Kidney epithelial cell (primary cell): Measurements from ENCODE around the gene C4BPA. TPM values are rescaled to one million over a fixed set of nuclear protein-coding genes. Genes with fewer than 3 reads are reported as not detected.

Experiments
- DNase-seq: peaks from one replicate; pipeline ENCODE4 v3.0.0-alpha.2; 2010; ENCODE audit warnings: low read depth
- H3K27me3 ChIP-seq: 2 replicates; pipeline ENCODE4 v1.6.0; 2011; ENCODE audit warnings: low read length; ENCODE audit not compliant: control insufficient read depth, insufficient read depth
- H3K36me3 ChIP-seq: 2 replicates; pipeline ENCODE4 v1.5.1; 2011; ENCODE audit warnings: low read length; ENCODE audit not compliant: control insufficient read depth, insufficient read depth
- H3K4me3 ChIP-seq: 2 replicates; pipeline ENCODE4 v1.5.1; 2011; ENCODE audit warnings: low read depth, mild to moderate bottlenecking, control low read depth, low read length
- total RNA-seq: library from RNA; depleted of rRNA; stranded (reverse); fragments of >200 nt; gene quantifications from 2 replicates; pipeline ENCODE4 v1.2.3, GENCODE V29; 2015
- TF ChIP-seq, protein P1 (sequence below): IDR thresholded peaks from 2 replicates; pipeline ENCODE4 v1.5.1; 2011; ENCODE audit warnings: mild to moderate bottlenecking, moderate library complexity, low read length, control low read depth, inconsistent platforms; ENCODE audit not compliant: insufficient read depth, poor library complexity, severe bottlenecking

C4BPA gene
- total RNA-seq, 1 donor from 2014 or later = not detected

DNA sequence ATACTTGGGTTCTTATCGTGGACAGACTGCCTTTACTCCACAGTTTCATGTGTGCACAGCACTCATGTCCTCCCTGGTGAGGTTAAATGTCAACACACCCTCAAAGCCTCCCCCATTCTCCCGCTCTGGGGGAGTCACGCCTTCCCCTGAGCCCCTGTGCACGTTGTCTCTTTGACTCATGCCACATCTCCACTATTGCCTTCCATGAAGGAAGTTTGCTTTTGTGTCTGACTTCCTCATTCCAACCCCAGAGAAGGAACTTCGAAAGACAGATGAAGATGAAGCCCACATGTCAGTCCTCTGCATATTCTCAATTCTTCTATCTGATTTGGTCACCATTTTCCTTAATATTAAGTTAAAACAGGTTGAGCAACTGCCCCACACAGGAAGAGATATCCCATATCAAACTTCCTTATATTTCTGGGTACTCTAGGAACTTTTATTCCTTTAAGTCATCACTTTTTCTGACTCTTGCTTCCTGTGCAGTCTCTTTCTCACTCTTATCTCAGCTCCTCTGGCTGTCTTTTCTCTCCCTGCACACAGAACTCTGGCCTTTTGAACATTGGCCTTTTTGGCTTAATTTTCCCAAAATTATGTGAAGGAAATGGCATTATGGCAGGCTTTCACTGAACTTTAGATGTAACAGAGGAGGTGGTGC is 41.5 kb downstream of the C4BPA start:
- Histone ChIP-seq H3K36me3 (no peaks in the 10 kb centered on the region), H3K27me3 (no peaks in the 10 kb centered on the region), H3K4me3 (no peak overlapping the region)
- DNase-seq = no peak
- TF ChIP-seq, protein P1, sequence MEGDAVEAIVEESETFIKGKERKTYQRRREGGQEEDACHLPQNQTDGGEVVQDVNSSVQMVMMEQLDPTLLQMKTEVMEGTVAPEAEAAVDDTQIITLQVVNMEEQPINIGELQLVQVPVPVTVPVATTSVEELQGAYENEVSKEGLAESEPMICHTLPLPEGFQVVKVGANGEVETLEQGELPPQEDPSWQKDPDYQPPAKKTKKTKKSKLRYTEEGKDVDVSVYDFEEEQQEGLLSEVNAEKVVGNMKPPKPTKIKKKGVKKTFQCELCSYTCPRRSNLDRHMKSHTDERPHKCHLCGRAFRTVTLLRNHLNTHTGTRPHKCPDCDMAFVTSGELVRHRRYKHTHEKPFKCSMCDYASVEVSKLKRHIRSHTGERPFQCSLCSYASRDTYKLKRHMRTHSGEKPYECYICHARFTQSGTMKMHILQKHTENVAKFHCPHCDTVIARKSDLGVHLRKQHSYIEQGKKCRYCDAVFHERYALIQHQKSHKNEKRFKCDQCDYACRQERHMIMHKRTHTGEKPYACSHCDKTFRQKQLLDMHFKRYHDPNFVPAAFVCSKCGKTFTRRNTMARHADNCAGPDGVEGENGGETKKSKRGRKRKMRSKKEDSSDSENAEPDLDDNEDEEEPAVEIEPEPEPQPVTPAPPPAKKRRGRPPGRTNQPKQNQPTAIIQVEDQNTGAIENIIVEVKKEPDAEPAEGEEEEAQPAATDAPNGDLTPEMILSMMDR = no peak

DNA sequence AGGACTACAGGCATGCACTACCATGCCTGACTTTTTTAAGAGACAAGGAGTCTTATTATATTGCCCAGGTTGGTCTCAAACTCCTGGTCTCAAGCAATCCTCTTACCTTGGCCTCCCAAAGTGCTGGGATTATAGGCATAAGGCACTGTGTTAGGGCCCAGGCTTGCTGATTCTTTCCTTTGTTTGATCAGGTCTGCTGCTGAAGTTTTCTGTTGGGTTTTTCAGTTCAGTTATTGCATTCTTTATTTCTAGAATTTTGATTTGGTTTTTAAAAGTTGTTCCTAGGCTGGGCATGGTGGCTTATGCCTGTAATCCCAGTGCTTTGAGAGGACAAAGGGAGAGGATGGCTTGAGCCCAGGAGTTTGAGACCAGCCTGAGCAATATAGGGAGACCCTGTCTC is 47.9 kb downstream of the C4BPA start:
- Histone ChIP-seq H3K4me3 (no peak overlapping the region), H3K27me3 (no peaks in the 10 kb centered on the region), H3K36me3 (no peaks in the 10 kb centered on the region)
- no peak for DNase-seq
- TF ChIP-seq, protein P1 = no peak

DNA sequence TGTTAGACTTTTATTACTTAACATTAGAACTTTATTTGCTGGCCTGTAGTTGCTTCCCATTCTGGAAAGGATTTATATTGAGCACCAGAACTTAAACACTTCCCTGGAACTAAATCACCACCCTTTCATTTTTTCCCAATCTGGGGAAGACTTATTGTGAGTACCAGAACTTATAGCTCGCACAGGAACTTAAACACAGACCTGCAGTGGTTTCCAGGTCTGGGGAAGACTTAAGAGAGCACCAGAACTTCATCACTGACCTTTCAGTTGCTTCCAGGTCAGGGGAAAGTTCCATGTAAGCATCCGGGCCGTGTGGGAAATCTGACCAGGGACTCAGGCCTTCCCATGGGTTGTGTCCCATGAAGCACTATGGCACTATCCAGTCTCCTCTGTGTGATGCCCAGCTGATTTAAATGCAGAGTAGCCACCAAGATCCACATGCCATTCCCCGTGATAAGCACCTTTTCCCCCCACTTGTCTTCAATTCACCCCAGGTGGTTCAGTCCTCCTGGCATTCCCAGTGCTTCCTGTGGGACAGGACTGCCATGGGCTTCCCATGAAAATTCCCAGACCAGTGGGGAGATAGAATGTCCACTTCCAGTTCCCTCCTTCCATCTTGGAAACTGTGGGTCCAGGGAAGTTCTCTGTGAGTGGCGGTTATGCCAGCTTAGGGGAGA is 48.9 kb downstream of the C4BPA start:
- H3K36me3 ChIP-seq = no peaks in the 10 kb centered on the region
- no peaks in the 10 kb centered on the region for H3K27me3 ChIP-seq
- no peak overlapping the region for H3K4me3 ChIP-seq

DNA sequence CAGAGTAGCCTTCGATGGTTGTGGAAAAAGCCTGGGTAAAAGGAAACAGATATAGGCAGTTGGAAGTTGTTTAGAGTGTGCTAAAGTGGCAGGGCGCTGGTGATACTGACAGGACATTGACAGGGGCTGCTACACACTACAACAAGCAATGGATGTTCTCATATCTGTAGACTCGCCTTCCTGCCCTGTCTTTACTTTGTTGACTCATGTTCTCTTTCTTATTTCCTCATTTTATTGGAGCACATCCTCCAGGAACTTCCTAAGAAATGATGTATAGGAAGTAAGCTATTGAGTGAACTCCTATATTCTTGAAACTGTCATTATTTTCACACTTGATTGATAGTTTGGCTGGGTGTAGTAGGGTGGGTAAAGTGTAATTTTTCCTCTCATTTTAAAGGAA is 51.0 kb downstream of the C4BPA start:
- H3K36me3 ChIP-seq = no peaks in the 10 kb centered on the region
- DNase-seq = no peak
- no peaks in the 10 kb centered on the region for H3K27me3 ChIP-seq
- no peak overlapping the region for H3K4me3 ChIP-seq
- TF ChIP-seq, protein P1 = no peak

More for the DNA sequence above, 48.9 kb downstream of the C4BPA start:
- TF ChIP-seq, protein P1 = no peak
- DNase-seq = no peak

DNA sequence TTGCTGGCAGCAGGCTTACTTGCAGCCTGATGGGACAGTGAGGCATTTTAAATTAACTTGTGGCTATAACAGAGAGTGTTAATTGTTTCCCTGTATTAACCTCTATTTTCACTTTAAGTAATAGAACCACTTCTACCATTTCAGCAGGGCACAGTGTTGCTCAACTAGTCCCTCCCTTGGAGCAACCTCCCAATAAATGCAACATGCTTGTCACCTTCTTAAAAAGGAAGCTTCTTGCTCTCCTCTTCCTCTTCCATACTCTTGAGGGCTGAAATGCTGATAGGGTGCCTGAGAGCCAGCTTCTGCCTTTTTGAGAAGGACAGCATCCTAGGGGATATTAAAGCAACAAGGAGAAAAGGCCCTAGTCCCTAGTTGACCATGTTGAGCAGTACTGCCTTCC is 52.1 kb downstream of the C4BPA start:
- Histone ChIP-seq H3K27me3 (no peaks in the 10 kb centered on the region), H3K36me3 (no peaks in the 10 kb centered on the region), H3K4me3 (no peak overlapping the region)
- DNase-seq = no peak
- TF ChIP-seq, protein P1 = no peak
